BE2C (cell line): ENCODE results near the gene SYT1. TPM values are rescaled to one million over a fixed set of nuclear protein-coding genes. Genes with fewer than 3 reads are reported as not detected.
A peak's percentile ranks its signal among the peaks of the same experiment; 100 is the strongest.
"Not testable (repeated sequence)": the region's sequence is repeated elsewhere in the genome, so short reads cannot be mapped to it uniquely, and the experiment has no call there.

Source experiments
- DNase-seq: peaks from one replicate; pipeline ENCODE4 v3.0.0-alpha.2; 2020
- H3K27me3 ChIP-seq: fragments of 250-450 bp; sonication (Bioruptor Pico); 2 replicates; pipeline ENCODE4 v1.5.1; 2020; ENCODE audit warnings: mild to moderate bottlenecking
- H3K36me3 ChIP-seq: fragments of 250-450 bp; sonication (Bioruptor Pico); 2 replicates; pipeline ENCODE4 v1.5.1; 2020; ENCODE audit warnings: mild to moderate bottlenecking
- H3K4me1 ChIP-seq: fragments of 250-450 bp; sonication (Bioruptor Pico); 2 replicates; pipeline ENCODE4 v1.5.1; 2020
- H3K4me3 ChIP-seq: 2 replicates; pipeline ENCODE4 v1.5.1; 2011; ENCODE audit warnings: low read depth, low read length
- H3K9me3 ChIP-seq: fragments of 250-450 bp; sonication (Bioruptor Pico); 2 replicates; pipeline ENCODE4 v1.5.1; 2020
- polyA plus RNA-seq: library from polyadenylated mRNA; unstranded; fragments of >200 nt; gene quantifications from one replicate; pipeline ENCODE4 v1.2.1, GENCODE V29; 2012; ENCODE audit warnings: low read depth, missing spikeins; ENCODE audit not compliant: insufficient read length, insufficient read depth
- TF ChIP-seq, protein P1 (sequence below): IDR thresholded peaks from 2 replicates; pipeline ENCODE4 v1.5.1; 2012; ENCODE audit warnings: mild to moderate bottlenecking, low read depth, low read length

The SYT1 gene
- polyA plus RNA-seq: 109 TPM

DNA sequence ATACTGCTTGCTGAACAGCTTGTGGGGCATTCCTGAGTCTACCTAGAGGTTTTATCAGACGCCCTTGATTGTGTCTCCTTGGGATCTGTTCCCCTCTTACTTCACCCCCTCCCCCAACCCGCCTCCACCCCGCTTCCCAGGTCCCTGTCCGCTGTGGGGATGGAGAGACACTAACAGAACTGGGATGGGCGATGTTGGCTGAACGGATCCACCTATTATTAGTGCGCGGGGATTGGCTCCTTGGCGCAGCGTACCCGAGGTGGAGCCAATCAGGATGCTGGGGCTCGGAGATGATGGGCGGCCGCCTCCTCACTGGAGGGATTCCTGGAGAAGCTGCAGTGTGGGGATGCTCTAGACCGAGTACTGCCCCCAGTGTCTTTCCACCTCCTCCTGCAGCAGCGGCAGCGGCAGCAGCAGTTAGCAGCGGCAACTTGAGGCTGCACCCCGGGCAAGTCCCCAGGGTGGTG is at the start of gene SYT1:
Gene SYT1, plus strand, starts transcription at position 372 of the 467 bp plus-strand sequence.
- peak within 1 kb of the TSS; percentile 90 for H3K4me3 ChIP-seq
- H3K4me1 ChIP-seq: no peaks in the 10 kb centered on the region
- DNase-seq: peak; percentile 97
- TF ChIP-seq, protein P1, sequence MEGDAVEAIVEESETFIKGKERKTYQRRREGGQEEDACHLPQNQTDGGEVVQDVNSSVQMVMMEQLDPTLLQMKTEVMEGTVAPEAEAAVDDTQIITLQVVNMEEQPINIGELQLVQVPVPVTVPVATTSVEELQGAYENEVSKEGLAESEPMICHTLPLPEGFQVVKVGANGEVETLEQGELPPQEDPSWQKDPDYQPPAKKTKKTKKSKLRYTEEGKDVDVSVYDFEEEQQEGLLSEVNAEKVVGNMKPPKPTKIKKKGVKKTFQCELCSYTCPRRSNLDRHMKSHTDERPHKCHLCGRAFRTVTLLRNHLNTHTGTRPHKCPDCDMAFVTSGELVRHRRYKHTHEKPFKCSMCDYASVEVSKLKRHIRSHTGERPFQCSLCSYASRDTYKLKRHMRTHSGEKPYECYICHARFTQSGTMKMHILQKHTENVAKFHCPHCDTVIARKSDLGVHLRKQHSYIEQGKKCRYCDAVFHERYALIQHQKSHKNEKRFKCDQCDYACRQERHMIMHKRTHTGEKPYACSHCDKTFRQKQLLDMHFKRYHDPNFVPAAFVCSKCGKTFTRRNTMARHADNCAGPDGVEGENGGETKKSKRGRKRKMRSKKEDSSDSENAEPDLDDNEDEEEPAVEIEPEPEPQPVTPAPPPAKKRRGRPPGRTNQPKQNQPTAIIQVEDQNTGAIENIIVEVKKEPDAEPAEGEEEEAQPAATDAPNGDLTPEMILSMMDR: 0 out of 2 replicates have a peak, but pooled peaks have one; percentile 11
- H3K27me3 ChIP-seq: no peaks in the 10 kb centered on the region
- H3K36me3 ChIP-seq: peaks cover 3% of the 10 kb centered on the region
- no peaks in the 10 kb centered on the region for H3K9me3 ChIP-seq

DNA sequence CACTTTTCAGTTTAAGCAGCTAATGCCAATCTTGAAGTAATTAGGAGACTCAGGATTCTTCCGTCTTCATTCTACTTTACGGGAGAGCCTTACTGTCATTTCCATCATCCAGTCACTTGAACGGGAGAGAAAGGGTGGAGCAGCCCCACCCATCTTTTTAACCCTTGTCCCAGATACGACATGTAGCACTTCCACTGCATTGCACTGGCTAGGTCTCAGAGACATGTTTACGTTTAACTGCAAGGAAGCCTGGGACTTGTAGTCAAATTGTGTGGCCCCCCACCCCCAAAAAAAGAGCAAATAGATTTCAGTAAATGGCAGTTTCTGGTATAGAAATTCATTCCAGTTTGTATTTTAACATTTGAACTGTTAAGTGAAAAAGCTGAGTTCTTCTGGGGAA is 46.1 kb upstream of the SYT1 start:
- no peaks in the 10 kb centered on the region for H3K36me3 ChIP-seq
- no peaks in the 10 kb centered on the region for H3K27me3 ChIP-seq
- H3K9me3 ChIP-seq: no peaks in the 10 kb centered on the region
- H3K4me3 ChIP-seq: no peak overlapping the region
- TF ChIP-seq, protein P1: no peak
- DNase-seq: no peak
- H3K4me1 ChIP-seq: no peaks in the 10 kb centered on the region

DNA sequence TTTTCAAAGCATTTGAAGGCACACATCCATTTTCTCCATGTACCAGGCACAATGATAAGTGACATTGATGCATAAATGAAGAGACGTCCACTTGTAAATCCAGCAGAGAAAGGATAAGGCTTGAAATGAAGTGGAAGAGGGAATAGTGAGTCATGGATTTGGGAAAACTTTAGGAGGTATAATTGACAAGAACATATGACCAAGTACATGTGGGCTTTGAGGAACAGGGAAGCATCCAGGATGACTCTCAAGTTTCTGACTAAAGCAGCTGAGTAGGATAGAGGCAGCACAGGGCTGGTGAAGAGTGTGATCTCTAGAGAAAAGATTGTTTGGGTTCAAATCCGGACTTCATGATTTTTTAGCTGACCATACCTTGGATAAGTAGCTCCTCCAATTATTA is 43.6 kb upstream of the SYT1 start:
- H3K4me1 ChIP-seq: no peaks in the 10 kb centered on the region
- H3K27me3 ChIP-seq: no peaks in the 10 kb centered on the region
- H3K36me3 ChIP-seq: no peaks in the 10 kb centered on the region
- no peaks in the 10 kb centered on the region for H3K9me3 ChIP-seq
- TF ChIP-seq, protein P1: no peak
- no peak for DNase-seq
- no peak overlapping the region for H3K4me3 ChIP-seq

DNA sequence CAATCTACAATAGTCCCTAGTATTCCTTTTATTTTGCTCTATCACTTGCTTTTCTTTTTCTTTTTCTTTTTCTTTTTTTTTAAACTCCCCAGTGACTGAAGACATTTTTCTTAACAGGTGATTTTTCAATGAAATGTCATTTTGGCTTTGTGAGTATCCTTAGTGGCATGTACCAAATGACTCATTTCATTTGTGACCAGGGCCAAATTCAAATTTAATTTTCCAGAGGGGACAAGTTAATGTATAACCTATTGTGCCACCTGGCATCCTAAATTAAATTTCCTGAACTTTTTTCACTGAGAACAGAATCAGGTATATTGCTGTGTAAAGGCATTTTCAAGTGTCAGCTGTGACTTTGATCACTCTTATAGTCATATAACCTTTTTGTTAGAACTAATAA is 39.7 kb upstream of the SYT1 start:
- H3K36me3 ChIP-seq: no peaks in the 10 kb centered on the region
- no peak overlapping the region for H3K4me3 ChIP-seq
- no peaks in the 10 kb centered on the region for H3K4me1 ChIP-seq
- TF ChIP-seq, protein P1: no peak
- H3K9me3 ChIP-seq: peaks cover 2% of the 10 kb centered on the region; the same call in 1 of the 2 replicates
- DNase-seq: no peak
- H3K27me3 ChIP-seq: no peaks in the 10 kb centered on the region

DNA sequence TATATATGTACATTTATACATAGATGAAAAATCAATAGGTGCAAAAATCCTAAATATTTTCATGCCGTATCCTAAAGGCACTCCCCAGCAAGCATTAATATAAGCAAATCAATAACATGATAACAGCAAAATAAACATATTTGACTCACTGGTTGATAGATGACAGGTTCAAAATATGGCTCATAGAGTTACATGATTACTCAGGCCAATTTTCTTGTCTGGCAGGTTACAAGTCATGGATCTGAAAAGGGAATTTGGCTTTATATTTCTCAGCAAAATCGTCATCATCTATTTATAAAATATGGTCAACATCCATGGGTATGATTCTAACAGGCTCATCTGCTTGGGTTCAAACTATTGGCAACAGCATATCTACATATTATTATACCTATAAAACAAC is 34.9 kb upstream of the SYT1 start:
- Histone ChIP-seq H3K27me3 (no peaks in the 10 kb centered on the region), H3K4me1 (no peaks in the 10 kb centered on the region), H3K9me3 (peaks cover 2% of the 10 kb centered on the region; the same call in 1 of the 2 replicates), H3K4me3 (no peak overlapping the region), H3K36me3 (no peaks in the 10 kb centered on the region)
- DNase-seq: no peak
- TF ChIP-seq, protein P1: no peak

DNA sequence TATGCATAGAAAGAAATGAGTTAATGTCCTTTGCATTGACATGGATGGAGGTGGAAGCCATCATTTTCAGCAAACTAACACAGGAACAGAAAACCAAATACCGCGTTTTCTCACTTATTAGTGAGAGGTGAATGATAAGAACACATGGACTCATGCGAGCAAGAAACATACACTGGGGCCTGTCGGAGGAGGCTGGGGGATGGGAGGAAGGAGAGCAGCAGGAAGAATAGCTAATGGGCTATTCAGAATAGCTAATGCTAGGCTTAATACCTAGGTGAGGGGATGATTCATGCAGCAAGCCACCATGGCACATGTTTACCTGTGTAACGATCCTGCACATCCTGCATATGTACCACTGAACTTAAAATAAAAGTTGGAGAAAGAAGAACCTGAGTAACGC is 29.1 kb upstream of the SYT1 start:
- Histone ChIP-seq H3K4me3 (no peak overlapping the region), H3K9me3 (no peaks in the 10 kb centered on the region), H3K4me1 (no peaks in the 10 kb centered on the region), H3K36me3 (no peaks in the 10 kb centered on the region), H3K27me3 (no peaks in the 10 kb centered on the region)
- no peak for DNase-seq
- TF ChIP-seq, protein P1: no peak

DNA sequence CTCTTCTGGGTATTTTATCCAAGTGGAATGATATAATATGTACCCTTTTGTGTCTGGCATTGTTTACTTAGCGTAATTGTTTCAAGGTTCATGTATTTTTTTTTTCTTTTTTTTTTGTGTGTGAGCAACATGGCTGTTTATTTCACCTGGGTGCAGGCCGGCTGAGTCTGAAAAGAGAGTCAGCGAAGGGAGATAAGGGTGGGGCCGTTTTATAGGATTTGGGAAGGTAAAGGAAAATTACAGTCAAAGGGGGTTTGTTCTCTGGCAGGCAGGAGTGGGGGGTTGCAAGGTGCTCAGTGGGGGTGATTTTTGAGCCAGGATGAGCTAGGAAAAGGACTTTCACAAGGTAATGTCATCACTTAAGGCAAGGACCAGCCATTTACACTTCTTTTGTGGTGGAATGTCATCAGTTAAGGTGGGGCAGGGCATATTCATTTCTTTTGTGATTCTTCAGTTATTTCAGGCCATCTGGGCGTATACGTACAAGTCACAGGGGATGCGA is 24.0 kb upstream of the SYT1 start:
- H3K36me3 ChIP-seq, DNase-seq, H3K4me3 ChIP-seq, H3K27me3 ChIP-seq, H3K9me3 ChIP-seq, H3K4me1 ChIP-seq: not testable (repeated sequence)
